ENCODE results near the gene NCKAP5.

DNA sequence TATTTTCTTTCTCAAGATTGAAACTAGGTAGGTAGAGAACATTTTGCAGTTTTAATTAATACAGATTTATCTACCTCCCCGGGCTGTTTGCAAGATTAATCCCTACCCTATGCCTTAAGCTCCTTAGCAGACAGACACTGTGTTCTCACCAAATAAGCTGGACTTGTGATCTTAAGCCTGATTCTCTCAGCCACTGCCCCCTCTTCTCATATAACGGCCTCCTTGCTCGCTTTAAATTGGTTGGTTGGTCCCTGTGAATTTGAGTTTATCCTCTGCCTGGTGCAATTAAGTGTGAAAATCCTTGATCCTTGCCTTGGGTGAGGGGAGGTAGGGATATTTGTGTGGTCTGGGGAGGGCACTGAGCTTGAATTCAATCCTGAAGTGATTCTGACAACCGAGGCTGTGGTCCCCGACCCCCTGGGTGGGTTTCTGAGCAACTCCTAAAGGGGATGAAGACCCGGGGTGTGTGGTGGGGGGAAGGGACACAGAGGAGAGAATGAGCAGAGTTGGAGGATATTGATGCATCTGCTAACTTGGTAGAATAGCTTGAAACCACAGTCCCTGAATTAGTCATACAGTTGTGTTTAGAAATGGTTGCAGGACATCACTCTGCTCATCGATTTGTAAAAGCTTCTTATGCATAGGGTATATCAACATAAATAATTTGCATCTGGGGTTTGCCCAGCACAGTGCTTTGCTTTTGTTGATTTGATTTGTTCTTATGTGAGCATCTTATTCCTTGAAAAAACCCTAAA, 36.9 kb upstream of the NCKAP5 start:
- no peak for TF ChIP-seq POLR2A (IDR thresholded peaks at IDR 0.05)
- TF ChIP-seq, protein P1, sequence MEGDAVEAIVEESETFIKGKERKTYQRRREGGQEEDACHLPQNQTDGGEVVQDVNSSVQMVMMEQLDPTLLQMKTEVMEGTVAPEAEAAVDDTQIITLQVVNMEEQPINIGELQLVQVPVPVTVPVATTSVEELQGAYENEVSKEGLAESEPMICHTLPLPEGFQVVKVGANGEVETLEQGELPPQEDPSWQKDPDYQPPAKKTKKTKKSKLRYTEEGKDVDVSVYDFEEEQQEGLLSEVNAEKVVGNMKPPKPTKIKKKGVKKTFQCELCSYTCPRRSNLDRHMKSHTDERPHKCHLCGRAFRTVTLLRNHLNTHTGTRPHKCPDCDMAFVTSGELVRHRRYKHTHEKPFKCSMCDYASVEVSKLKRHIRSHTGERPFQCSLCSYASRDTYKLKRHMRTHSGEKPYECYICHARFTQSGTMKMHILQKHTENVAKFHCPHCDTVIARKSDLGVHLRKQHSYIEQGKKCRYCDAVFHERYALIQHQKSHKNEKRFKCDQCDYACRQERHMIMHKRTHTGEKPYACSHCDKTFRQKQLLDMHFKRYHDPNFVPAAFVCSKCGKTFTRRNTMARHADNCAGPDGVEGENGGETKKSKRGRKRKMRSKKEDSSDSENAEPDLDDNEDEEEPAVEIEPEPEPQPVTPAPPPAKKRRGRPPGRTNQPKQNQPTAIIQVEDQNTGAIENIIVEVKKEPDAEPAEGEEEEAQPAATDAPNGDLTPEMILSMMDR (IDR thresholded peaks at IDR 0.05), result no peak
